Liver (tissue), 3 donors: ENCODE data around the gene NIPSNAP3A.

Experiments
- EGR1 ChIP-seq, 2 donors: IDR thresholded peaks; 2 replicates each; pipeline ENCODE4 v1.6.1; 2016 to 2018; ENCODE audit warnings: antibody characterized with exemption in 2 of 2, low read depth in 2 of 2
- FOXA1 ChIP-seq: IDR thresholded peaks from 2 replicates; pipeline ENCODE4 v1.6.1; 2016; ENCODE audit warnings: antibody characterized with exemption
- GABPA ChIP-seq, 2 donors: IDR thresholded peaks in 1 of 2; conservative IDR thresholded peaks in 1 of 2; 2 replicates each; pipeline ENCODE4 v1.6.1; 2016; ENCODE audit warnings: antibody characterized with exemption in 2 of 2, mild to moderate bottlenecking in 1 of 2, moderate library complexity in 1 of 2
- HNF4G ChIP-seq: IDR thresholded peaks from 2 replicates; pipeline ENCODE4 v1.6.1; 2016; ENCODE audit warnings: antibody characterized with exemption
- JUND ChIP-seq, 2 donors: IDR thresholded peaks; 2 replicates each; pipeline ENCODE4 v1.6.1; 2016; ENCODE audit warnings: antibody characterized with exemption in 2 of 2
- RAD21 ChIP-seq, 2 donors: IDR thresholded peaks; 2 replicates each; pipeline ENCODE4 v1.6.1; 2016; ENCODE audit warnings: antibody characterized with exemption in 2 of 2, mild to moderate bottlenecking in 2 of 2
- RXRA ChIP-seq, 2 donors: IDR thresholded peaks; 2 replicates each; pipeline ENCODE4 v1.6.1; 2017 to 2018; ENCODE audit warnings: antibody characterized with exemption in 2 of 2, mild to moderate bottlenecking in 1 of 2
- TAF1 ChIP-seq: conservative IDR thresholded peaks from 2 replicates; pipeline ENCODE4 v1.6.1; 2016; ENCODE audit warnings: antibody characterized with exemption, mild to moderate bottlenecking
- YY1 ChIP-seq: IDR thresholded peaks from 2 replicates; pipeline ENCODE4 v1.6.1; 2016; ENCODE audit warnings: antibody characterized with exemption, mild to moderate bottlenecking
- TF ChIP-seq, protein P1 (sequence below): fragments of 150-350 bp; IDR thresholded peaks from 2 replicates; pipeline ENCODE4 v1.5.1; 2017; ENCODE audit warnings: improper control_type of control experiment, low read depth, low read length; ENCODE audit not compliant: missing input control
- TF ChIP-seq, protein P2 (sequence below): IDR thresholded peaks from 2 replicates; pipeline ENCODE4 v1.6.1; 2016; ENCODE audit warnings: antibody characterized with exemption, mild to moderate bottlenecking
- TF ChIP-seq, protein P3 (sequence below): IDR thresholded peaks from 2 replicates; pipeline ENCODE4 v1.6.1; 2016; ENCODE audit warnings: antibody characterized with exemption
- TF ChIP-seq, protein P4 (sequence below): IDR thresholded peaks from 2 replicates; pipeline ENCODE4 v1.6.1; 2016; ENCODE audit warnings: antibody characterized with exemption
- donor health status: healthy.
- donor health status: healthy.

DNA sequence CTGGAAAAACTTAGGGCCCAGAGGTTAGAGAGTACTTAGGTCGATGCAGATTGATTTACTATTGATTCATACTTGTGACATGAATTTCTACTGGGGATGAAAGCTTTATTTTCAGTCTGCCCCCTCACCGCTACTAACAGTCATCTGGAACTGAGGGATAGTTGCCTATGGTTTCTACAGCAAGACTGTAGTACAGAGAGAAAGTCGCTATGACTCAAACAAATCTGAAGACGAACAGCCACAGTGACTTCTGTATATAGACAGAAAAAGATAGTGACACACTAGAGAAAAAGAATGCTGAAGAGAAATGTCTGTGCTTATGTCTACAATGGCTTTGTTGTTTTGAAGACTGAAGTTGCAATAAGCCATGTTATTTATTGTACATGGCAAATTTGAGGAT is 35.9 kb upstream of the NIPSNAP3A start:
- TF ChIP-seq, protein P1, sequence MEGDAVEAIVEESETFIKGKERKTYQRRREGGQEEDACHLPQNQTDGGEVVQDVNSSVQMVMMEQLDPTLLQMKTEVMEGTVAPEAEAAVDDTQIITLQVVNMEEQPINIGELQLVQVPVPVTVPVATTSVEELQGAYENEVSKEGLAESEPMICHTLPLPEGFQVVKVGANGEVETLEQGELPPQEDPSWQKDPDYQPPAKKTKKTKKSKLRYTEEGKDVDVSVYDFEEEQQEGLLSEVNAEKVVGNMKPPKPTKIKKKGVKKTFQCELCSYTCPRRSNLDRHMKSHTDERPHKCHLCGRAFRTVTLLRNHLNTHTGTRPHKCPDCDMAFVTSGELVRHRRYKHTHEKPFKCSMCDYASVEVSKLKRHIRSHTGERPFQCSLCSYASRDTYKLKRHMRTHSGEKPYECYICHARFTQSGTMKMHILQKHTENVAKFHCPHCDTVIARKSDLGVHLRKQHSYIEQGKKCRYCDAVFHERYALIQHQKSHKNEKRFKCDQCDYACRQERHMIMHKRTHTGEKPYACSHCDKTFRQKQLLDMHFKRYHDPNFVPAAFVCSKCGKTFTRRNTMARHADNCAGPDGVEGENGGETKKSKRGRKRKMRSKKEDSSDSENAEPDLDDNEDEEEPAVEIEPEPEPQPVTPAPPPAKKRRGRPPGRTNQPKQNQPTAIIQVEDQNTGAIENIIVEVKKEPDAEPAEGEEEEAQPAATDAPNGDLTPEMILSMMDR, result no peak
- TF ChIP-seq JUND (IDR thresholded peaks at IDR 0.05) (no peak), EGR1 (IDR thresholded peaks at IDR 0.05; ENCODE audit: low read depth in 2 of 2) (no peak), HNF4G (no peak), RAD21 (IDR thresholded peaks at IDR 0.05) (no peak), FOXA1 (no peak), RXRA (IDR thresholded peaks at IDR 0.05) (no peak), GABPA (IDR thresholded peaks at IDR 0.05 in 1 of 2, conservative IDR thresholded peaks at IDR 0.05 in 1 of 2) (no peak), YY1 (no peak), TAF1 (no peak)
- TF ChIP-seq, protein P2, sequence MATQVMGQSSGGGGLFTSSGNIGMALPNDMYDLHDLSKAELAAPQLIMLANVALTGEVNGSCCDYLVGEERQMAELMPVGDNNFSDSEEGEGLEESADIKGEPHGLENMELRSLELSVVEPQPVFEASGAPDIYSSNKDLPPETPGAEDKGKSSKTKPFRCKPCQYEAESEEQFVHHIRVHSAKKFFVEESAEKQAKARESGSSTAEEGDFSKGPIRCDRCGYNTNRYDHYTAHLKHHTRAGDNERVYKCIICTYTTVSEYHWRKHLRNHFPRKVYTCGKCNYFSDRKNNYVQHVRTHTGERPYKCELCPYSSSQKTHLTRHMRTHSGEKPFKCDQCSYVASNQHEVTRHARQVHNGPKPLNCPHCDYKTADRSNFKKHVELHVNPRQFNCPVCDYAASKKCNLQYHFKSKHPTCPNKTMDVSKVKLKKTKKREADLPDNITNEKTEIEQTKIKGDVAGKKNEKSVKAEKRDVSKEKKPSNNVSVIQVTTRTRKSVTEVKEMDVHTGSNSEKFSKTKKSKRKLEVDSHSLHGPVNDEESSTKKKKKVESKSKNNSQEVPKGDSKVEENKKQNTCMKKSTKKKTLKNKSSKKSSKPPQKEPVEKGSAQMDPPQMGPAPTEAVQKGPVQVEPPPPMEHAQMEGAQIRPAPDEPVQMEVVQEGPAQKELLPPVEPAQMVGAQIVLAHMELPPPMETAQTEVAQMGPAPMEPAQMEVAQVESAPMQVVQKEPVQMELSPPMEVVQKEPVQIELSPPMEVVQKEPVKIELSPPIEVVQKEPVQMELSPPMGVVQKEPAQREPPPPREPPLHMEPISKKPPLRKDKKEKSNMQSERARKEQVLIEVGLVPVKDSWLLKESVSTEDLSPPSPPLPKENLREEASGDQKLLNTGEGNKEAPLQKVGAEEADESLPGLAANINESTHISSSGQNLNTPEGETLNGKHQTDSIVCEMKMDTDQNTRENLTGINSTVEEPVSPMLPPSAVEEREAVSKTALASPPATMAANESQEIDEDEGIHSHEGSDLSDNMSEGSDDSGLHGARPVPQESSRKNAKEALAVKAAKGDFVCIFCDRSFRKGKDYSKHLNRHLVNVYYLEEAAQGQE, result no peak
- TF ChIP-seq, protein P3, sequence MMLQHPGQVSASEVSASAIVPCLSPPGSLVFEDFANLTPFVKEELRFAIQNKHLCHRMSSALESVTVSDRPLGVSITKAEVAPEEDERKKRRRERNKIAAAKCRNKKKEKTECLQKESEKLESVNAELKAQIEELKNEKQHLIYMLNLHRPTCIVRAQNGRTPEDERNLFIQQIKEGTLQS, result no peak
- TF ChIP-seq, protein P4, sequence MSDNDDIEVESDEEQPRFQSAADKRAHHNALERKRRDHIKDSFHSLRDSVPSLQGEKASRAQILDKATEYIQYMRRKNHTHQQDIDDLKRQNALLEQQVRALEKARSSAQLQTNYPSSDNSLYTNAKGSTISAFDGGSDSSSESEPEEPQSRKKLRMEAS, result no peak
